Measurements from ENCODE around the gene SLC9A8.

- TF ChIP-seq CTCF (conservative IDR thresholded peaks at IDR 0.05) (no peak), ZFX (IDR thresholded peaks at IDR 0.05) (no peak)
Measured at GRCh38 chr20:49823152-49823847, 10.7 kb downstream of the SLC9A8 start.
